HG03571 (cell line): Measurements from ENCODE around the gene NPTX2.
A peak's percentile ranks its signal among the peaks of the same experiment; 100 is the strongest.

Experiments
- ATAC-seq: cut with Tn5 transposase; IDR thresholded peaks from one replicate; pipeline ENCODE4 v1.9.1; 2021; ENCODE audit not compliant: unreplicated experiment

NPTX2 gene

GRCh38 chr7:98617960-98618418 is 904 bp downstream of the NPTX2 start:
- no peak for ATAC-seq

GRCh38 chr7:98618786-98619185 is 1.7 kb downstream of the NPTX2 start:
- no peak for ATAC-seq

GRCh38 chr7:98619450-98620321 is 2.6 kb downstream of the NPTX2 start:
- ATAC-seq = no peak

- no peak for ATAC-seq
These were observed 4.7 kb downstream of the NPTX2 start for GRCh38 chr7:98621573-98622482.

- ATAC-seq = no peak
These were observed 5.8 kb downstream of the NPTX2 start for GRCh38 chr7:98622926-98623325.

- ATAC-seq = no peak
These were observed 7.8 kb downstream of the NPTX2 start for GRCh38 chr7:98624846-98625420.

- no peak for ATAC-seq
These were observed 9.7 kb downstream of the NPTX2 start for GRCh38 chr7:98626460-98627412.

GRCh38 chr7:98627413-98627790 is 10.3 kb downstream of the NPTX2 start:
- ATAC-seq = no peak

GRCh38 chr7:98628418-98628817 is 11.3 kb downstream of the NPTX2 start:
- no peak for ATAC-seq

GRCh38 chr7:98629001-98629431 is 11.9 kb downstream of the NPTX2 start:
- ATAC-seq = no peak

GRCh38 chr7:98630149-98630548 is 13.1 kb downstream of the NPTX2 start:
- ATAC-seq = no peak

- ATAC-seq = no peak
These were observed 13.7 kb downstream of the NPTX2 start for GRCh38 chr7:98630770-98631169.

GRCh38 chr7:98638853-98639252 is 21.8 kb downstream of the NPTX2 start:
- ATAC-seq = no peak

GRCh38 chr7:98640375-98640774 is 23.3 kb downstream of the NPTX2 start:
- no peak for ATAC-seq

GRCh38 chr7:98641646-98642500 is 24.8 kb downstream of the NPTX2 start:
- peak; percentile 79 for ATAC-seq

GRCh38 chr7:98643236-98643985 is 26.3 kb downstream of the NPTX2 start:
- ATAC-seq = no peak

GRCh38 chr7:98646465-98646864 is 29.4 kb downstream of the NPTX2 start:
- ATAC-seq = no peak

- ATAC-seq = no peak
These were observed 30.2 kb downstream of the NPTX2 start for GRCh38 chr7:98647326-98647725.

- no peak for ATAC-seq
These were observed 34.7 kb downstream of the NPTX2 start for GRCh38 chr7:98651760-98652159.
